T-helper 1 cell treated with Interleukin-12 subunit alpha and Interleukin-12 subunit beta and Interleukin-4 antibody, amounts not matched to agents 30 μg/mL and 1 μg/mL, for 36 hours (primary cell): ENCODE results near the gene TTBK2.
"Not testable (repeated sequence)": the region's sequence is repeated elsewhere in the genome, so short reads cannot be mapped to it uniquely, and the experiment has no call there.

ENCODE experiments used
- H3K27ac Mint-ChIP-seq: one replicate; pipeline ENCODE4 v1.8.0; 2021; ENCODE audit warnings: mild to moderate bottlenecking, mixed read lengths
- H3K27me3 Mint-ChIP-seq: one replicate; pipeline ENCODE4 v1.8.0; 2021; ENCODE audit warnings: low read depth, mixed read lengths
- H3K36me3 Mint-ChIP-seq: one replicate; pipeline ENCODE4 v1.8.0; 2021; ENCODE audit warnings: low read depth, mixed read lengths
- H3K4me1 Mint-ChIP-seq: one replicate; pipeline ENCODE4 v1.8.0; 2021; ENCODE audit warnings: low read depth, mixed read lengths
- H3K4me3 Mint-ChIP-seq: one replicate; pipeline ENCODE4 v1.8.0; 2021; ENCODE audit warnings: mild to moderate bottlenecking, moderate library complexity, mixed read lengths
- H3K9me3 Mint-ChIP-seq: one replicate; pipeline ENCODE4 v1.8.0; 2021; ENCODE audit warnings: mixed read lengths

TTBK2 gene

GRCh38 chr15:42784705-42785104 lies 135.9 kb downstream of the TTBK2 start:
- Mint-ChIP-seq H3K27ac (no peak overlapping the region), H3K9me3 (no peaks in the 10 kb centered on the region), H3K27me3 (no peaks in the 10 kb centered on the region), H3K4me1 (no peaks in the 10 kb centered on the region), H3K4me3 (no peak overlapping the region), H3K36me3 (peaks cover 5% of the 10 kb centered on the region)

GRCh38 chr15:42782716-42783115 lies 137.9 kb downstream of the TTBK2 start:
- Mint-ChIP-seq H3K27ac (no peak overlapping the region), H3K36me3 (peaks cover 5% of the 10 kb centered on the region), H3K4me3 (no peak overlapping the region), H3K9me3 (no peaks in the 10 kb centered on the region), H3K27me3 (no peaks in the 10 kb centered on the region), H3K4me1 (no peaks in the 10 kb centered on the region)

GRCh38 chr15:42775416-42775815 lies 145.2 kb downstream of the TTBK2 start:
- Mint-ChIP-seq H3K27me3 (no peaks in the 10 kb centered on the region), H3K4me1 (peaks cover 1% of the 10 kb centered on the region), H3K9me3 (no peaks in the 10 kb centered on the region), H3K27ac (no peak overlapping the region), H3K36me3 (peaks cover 11% of the 10 kb centered on the region), H3K4me3 (no peak overlapping the region)

- no peaks in the 10 kb centered on the region for H3K27me3 Mint-ChIP-seq
- no peak overlapping the region for H3K4me3 Mint-ChIP-seq
- H3K4me1 Mint-ChIP-seq = peaks cover 1% of the 10 kb centered on the region
- peaks cover 5% of the 10 kb centered on the region for H3K9me3 Mint-ChIP-seq
- no peak overlapping the region for H3K27ac Mint-ChIP-seq
- H3K36me3 Mint-ChIP-seq = peaks cover 13% of the 10 kb centered on the region
Observed at GRCh38 chr15:42772901-42773300, 147.7 kb downstream of the TTBK2 start.

GRCh38 chr15:42772144-42772543 lies 148.4 kb downstream of the TTBK2 start:
- Mint-ChIP-seq H3K36me3 (peaks cover 15% of the 10 kb centered on the region), H3K4me1 (peaks cover 1% of the 10 kb centered on the region), H3K9me3 (peaks cover 9% of the 10 kb centered on the region), H3K4me3 (no peak overlapping the region), H3K27me3 (no peaks in the 10 kb centered on the region), H3K27ac (no peak overlapping the region)

- Mint-ChIP-seq H3K36me3 (peaks cover 25% of the 10 kb centered on the region), H3K9me3 (peaks cover 44% of the 10 kb centered on the region)
- not testable (repeated sequence) for H3K4me3 Mint-ChIP-seq, H3K4me1 Mint-ChIP-seq, H3K27me3 Mint-ChIP-seq, H3K27ac Mint-ChIP-seq
Observed at GRCh38 chr15:42766109-42766508, 154.5 kb downstream of the TTBK2 start.

GRCh38 chr15:42764154-42764731 lies 156.3 kb downstream of the TTBK2 start:
- peaks cover 58% of the 10 kb centered on the region for H3K9me3 Mint-ChIP-seq

GRCh38 chr15:42761813-42762212 lies 158.8 kb downstream of the TTBK2 start:
- not testable (repeated sequence) for H3K4me1 Mint-ChIP-seq, H3K27me3 Mint-ChIP-seq, H3K4me3 Mint-ChIP-seq, H3K27ac Mint-ChIP-seq
- Mint-ChIP-seq H3K9me3 (peaks cover 45% of the 10 kb centered on the region), H3K36me3 (peaks cover 25% of the 10 kb centered on the region)

More at GRCh38 chr15:42764154-42764731, 156.3 kb downstream of the TTBK2 start:
- H3K4me1 Mint-ChIP-seq, H3K27me3 Mint-ChIP-seq, H3K4me3 Mint-ChIP-seq, H3K27ac Mint-ChIP-seq: not testable (repeated sequence)
- peaks cover 29% of the 10 kb centered on the region for H3K36me3 Mint-ChIP-seq

- H3K36me3 Mint-ChIP-seq = peaks cover 20% of the 10 kb centered on the region
- no peak overlapping the region for H3K4me3 Mint-ChIP-seq
- H3K27ac Mint-ChIP-seq = no peak overlapping the region
- peaks cover 2% of the 10 kb centered on the region for H3K4me1 Mint-ChIP-seq
- H3K27me3 Mint-ChIP-seq = no peaks in the 10 kb centered on the region
- peaks cover 37% of the 10 kb centered on the region for H3K9me3 Mint-ChIP-seq
Observed at GRCh38 chr15:42760759-42761158, 159.8 kb downstream of the TTBK2 start.

- Mint-ChIP-seq H3K4me1 (peaks cover 2% of the 10 kb centered on the region), H3K36me3 (peaks cover 20% of the 10 kb centered on the region), H3K9me3 (peaks cover 30% of the 10 kb centered on the region), H3K27ac (no peak overlapping the region), H3K27me3 (no peaks in the 10 kb centered on the region), H3K4me3 (no peak overlapping the region)
Observed at GRCh38 chr15:42759093-42759492, 161.5 kb downstream of the TTBK2 start.

GRCh38 chr15:42750306-42750705 lies 170.3 kb downstream of the TTBK2 start:
- no peaks in the 10 kb centered on the region for H3K27me3 Mint-ChIP-seq
- H3K4me3 Mint-ChIP-seq = no peak overlapping the region
- no peaks in the 10 kb centered on the region for H3K4me1 Mint-ChIP-seq
- H3K36me3 Mint-ChIP-seq = peaks cover 36% of the 10 kb centered on the region
- H3K27ac Mint-ChIP-seq = no peak overlapping the region
- H3K9me3 Mint-ChIP-seq = peaks cover 11% of the 10 kb centered on the region

- no peak overlapping the region for H3K4me3 Mint-ChIP-seq
- no peak overlapping the region for H3K27ac Mint-ChIP-seq
- no peaks in the 10 kb centered on the region for H3K27me3 Mint-ChIP-seq
- H3K36me3 Mint-ChIP-seq = peaks cover 36% of the 10 kb centered on the region
- no peaks in the 10 kb centered on the region for H3K4me1 Mint-ChIP-seq
- H3K9me3 Mint-ChIP-seq = peaks cover 11% of the 10 kb centered on the region
Observed at GRCh38 chr15:42749266-42749665, 171.3 kb downstream of the TTBK2 start.

- Mint-ChIP-seq H3K27ac (no peak overlapping the region), H3K36me3 (peaks cover 9% of the 10 kb centered on the region), H3K27me3 (no peaks in the 10 kb centered on the region), H3K4me1 (no peaks in the 10 kb centered on the region), H3K4me3 (no peak overlapping the region), H3K9me3 (no peaks in the 10 kb centered on the region)
Observed at GRCh38 chr15:42744195-42744594, 176.4 kb downstream of the TTBK2 start.

GRCh38 chr15:42742149-42742548 lies 178.4 kb downstream of the TTBK2 start:
- Mint-ChIP-seq H3K27me3 (no peaks in the 10 kb centered on the region), H3K36me3 (peaks cover 5% of the 10 kb centered on the region), H3K27ac (no peak overlapping the region), H3K4me3 (no peak overlapping the region), H3K9me3 (no peaks in the 10 kb centered on the region), H3K4me1 (peaks cover 5% of the 10 kb centered on the region)

- H3K27me3 Mint-ChIP-seq = no peaks in the 10 kb centered on the region
- peaks cover 5% of the 10 kb centered on the region for H3K36me3 Mint-ChIP-seq
- H3K9me3 Mint-ChIP-seq = no peaks in the 10 kb centered on the region
- H3K27ac Mint-ChIP-seq = no peak overlapping the region
- peaks cover 5% of the 10 kb centered on the region for H3K4me1 Mint-ChIP-seq
- H3K4me3 Mint-ChIP-seq = no peak overlapping the region
Observed at GRCh38 chr15:42741710-42742109, 178.9 kb downstream of the TTBK2 start.
